GM21381 (cell line): ENCODE data around the gene SLC44A4.
"Not testable (repeated sequence)": the region's sequence is repeated elsewhere in the genome, so short reads cannot be mapped to it uniquely, and the experiment has no call there.

Experiments used
- ATAC-seq: cut with Tn5 transposase; IDR thresholded peaks from one replicate; pipeline ENCODE4 v1.9.1; 2021; ENCODE audit warnings: mild to moderate bottlenecking, moderate library complexity; ENCODE audit not compliant: unreplicated experiment

SLC44A4 gene

DNA sequence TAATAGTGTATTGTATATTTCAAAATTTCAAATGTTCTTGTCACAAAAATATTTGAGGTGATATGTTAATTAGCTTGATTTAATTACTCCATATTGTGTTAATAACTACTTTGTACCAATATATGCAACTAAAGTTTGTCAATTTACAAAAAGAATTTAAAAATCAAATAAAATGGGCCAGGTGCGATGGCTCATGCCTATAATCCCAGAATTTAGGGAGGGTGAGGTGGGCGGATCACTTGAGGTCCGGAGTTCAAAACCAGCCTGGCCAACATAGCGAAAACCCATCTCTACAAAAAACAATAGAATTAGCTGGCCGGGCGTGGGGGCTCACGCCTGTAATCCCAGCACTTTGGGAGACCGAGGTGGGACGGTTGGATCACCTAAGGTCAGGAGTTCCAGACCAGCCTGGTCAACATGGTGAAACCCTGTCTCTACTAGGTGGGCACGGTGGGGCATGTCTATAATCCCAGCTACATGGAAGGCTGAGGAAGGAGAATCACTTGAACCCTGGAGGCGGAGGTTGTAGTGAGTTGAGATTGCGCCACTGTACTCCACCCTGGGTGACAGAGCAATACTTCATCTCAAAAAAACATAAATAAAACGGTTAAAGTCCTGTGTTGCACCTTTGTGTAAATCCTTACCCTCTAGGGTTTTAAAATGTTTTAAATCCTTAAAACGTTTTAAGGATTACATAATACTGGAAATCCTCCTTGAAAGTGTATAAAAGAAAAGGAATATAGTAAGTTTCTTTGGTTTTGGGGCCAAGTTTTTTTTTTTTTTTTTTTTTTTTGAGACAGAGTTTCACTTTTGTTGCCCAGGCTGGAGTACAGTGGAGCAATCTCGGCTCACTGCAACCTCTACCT is 47.2 kb downstream of the SLC44A4 start:
- ATAC-seq: no peak

DNA sequence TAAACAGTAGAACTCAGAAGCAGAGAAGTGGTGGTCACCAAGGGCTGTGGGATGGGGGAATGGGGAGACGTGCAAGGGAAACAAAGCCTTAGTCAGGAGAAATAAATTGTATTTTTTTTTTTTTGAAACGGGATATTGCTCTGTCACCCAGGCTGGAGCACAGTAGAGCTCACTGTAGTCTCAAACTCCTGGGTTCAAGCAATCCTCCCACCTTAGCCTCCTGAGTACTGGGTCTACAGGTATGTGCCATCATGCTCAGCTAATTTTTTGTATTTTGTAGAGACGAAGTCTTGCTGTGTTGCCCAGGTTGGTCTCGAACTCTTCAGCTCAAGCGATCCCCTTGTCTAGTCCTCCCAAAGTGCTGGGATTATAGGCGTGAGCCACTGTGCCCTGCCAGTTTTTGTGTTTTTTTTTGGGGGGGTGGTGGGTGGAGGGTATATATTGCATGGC is 47.9 kb downstream of the SLC44A4 start:
- ATAC-seq: no peak

DNA sequence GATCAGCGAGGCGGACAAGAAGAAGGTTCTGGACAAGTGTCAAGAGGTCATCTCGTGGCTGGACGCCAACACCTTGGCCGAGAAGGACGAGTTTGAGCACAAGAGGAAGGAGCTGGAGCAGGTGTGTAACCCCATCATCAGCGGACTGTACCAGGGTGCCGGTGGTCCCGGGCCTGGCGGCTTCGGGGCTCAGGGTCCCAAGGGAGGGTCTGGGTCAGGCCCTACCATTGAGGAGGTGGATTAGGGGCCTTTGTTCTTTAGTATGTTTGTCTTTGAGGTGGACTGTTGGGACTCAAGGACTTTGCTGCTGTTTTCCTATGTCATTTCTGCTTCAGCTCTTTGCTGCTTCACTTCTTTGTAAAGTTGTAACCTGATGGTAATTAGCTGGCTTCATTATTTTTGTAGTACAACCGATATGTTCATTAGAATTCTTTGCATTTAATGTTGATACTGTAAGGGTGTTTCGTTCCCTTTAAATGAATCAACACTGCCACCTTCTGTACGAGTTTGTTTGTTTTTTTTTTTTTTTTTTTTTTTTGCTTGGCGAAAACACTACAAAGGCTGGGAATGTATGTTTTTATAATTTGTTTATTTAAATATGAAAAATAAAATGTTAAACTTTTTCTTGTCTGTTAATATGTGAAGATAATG is 49.0 kb downstream of the SLC44A4 start:
- ATAC-seq: no peak

DNA sequence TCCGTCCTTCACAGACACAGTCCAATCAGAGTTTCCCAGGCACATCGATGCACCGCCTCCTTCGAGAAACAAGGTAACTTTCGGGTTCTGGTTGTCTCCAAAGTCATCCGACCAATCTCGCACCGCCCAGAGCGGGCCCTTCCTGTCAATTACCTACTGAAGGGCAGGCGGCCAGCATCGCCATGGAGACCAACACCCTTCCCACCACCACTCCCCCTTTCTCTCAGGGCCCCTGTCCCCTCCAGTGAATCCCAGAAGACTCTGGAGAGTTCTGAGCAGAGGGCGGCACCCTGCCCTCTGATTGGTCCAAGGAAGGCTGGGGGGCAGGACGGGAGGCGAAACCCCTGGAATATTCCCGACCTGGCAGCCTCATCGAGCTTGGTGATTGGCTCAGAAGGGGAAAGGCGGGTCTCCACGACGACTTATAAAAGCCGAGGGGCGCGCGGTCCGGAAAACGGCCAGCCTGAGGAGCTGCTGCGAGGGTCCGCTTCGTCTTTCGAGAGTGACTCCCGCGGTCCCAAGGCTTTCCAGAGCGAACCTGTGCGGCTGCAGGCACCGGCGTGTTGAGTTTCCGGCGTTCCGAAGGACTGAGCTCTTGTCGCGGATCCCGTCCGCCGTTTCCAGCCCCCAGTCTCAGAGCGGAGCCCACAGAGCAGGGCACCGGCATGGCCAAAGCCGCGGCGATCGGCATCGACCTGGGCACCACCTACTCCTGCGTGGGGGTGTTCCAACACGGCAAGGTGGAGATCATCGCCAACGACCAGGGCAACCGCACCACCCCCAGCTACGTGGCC is 51.3 kb downstream of the SLC44A4 start, which contains the start of gene HSPA1B:
Gene HSPA1B (plus strand): TSS at position 453 of the 794 bp plus-strand sequence. CDS start 213 bp downstream, at position 666.
- ATAC-seq: peak; percentile 49

DNA sequence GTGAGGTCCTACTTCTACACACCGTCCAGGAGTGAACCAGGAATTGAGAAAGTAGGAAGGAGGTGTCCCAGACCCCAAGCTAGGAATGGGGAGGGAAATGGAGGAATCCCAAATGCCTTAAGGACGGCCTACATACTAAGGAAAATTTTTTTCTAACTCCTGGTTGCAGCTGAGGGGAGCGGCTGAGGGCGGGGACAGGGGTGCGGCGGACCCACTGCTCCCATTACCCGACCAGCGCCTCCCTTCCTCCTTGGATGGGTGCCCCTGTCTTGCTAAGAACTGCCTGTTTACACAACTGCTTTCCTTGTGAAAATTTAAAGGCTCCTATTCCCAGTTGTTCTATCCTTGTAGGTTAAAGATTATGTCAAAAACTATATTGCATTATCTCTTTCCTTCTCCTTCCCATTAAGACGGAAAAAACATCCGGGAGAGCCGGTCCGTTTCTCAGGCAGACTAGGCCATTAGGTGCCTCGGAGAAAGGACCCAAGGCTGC is 52.0 kb downstream of the SLC44A4 start:
- peak; percentile 7 for ATAC-seq

DNA sequence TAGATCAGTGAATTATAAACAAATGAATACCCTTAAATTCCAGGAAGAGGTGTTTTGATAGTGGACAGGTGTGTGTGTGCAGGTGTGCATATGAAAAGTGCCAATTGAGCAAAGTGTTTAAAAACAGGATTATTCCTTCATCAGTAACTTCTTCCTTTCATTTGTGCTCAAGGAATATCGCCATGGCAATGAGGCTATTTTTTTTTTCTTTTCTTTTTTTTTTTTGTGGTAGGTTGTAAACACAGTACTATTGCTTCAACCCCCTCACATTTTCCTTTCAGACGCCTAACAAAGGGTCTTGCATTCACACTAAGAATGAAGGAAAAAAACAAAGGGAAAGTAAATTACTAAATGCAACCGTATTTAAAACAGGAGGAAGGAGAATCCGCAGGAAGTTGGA is 53.2 kb downstream of the SLC44A4 start:
- ATAC-seq: no peak

- ATAC-seq: not testable (repeated sequence)
Measured at GRCh38 chr6:31823592-31824196, 55.1 kb downstream of the SLC44A4 start.

- ATAC-seq: no peak
Measured at GRCh38 chr6:31822036-31822821, 56.6 kb downstream of the SLC44A4 start.

- ATAC-seq: no peak
Measured at GRCh38 chr6:31821301-31822035, 57.3 kb downstream of the SLC44A4 start.

- ATAC-seq: not testable (repeated sequence)
Measured at GRCh38 chr6:31820399-31820798, 58.4 kb downstream of the SLC44A4 start.

DNA sequence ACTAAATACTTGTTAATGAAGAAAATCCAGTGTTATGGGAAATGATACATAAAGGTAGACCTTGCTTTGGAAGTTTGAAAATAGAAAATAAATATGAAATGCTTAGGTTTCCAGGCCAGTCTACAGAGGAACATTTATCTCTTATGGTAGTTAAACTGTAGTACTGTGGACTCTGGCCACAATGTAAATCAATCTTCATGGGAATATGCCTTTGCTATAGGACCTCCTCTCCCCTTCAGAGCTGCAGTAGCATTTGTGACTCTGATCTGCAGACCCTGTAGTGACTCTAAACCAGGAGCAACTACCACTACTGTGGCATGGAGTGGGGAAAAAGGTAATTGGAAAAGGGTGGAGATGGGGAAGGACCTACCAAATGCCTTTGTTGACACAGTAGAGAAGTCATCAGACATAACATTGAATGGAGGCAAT is 58.9 kb downstream of the SLC44A4 start:
- no peak for ATAC-seq

GRCh38 chr6:31817929-31818511 is 60.8 kb downstream of the SLC44A4 start:
- ATAC-seq: not testable (repeated sequence)

- ATAC-seq: not testable (repeated sequence)
Measured at GRCh38 chr6:31817133-31817928, 61.5 kb downstream of the SLC44A4 start.

- ATAC-seq: no peak
Measured at GRCh38 chr6:31815025-31815838, 63.6 kb downstream of the SLC44A4 start, which contains the start of the genes HSPA1A and HSPA1L. TSS of gene HSPA1A (plus strand) at chr6:31815543. CDS start at chr6:31815757, 214 bp downstream. TSS of gene HSPA1L (minus strand) at chr6:31815283. CDS start at chr6:31811972, 3,311 bp downstream.

GRCh38 chr6:31814677-31815024 is 64.1 kb downstream of the SLC44A4 start:
- ATAC-seq: no peak

- no peak for ATAC-seq
Measured at GRCh38 chr6:31813465-31813849, 65.3 kb downstream of the SLC44A4 start.
